BE2C (cell line): Measurements from ENCODE around the gene PPP4R3B.
"Not testable (repeated sequence)": the region's sequence is repeated elsewhere in the genome, so short reads cannot be mapped to it uniquely, and the experiment has no call there.

Experiments used
- DNase-seq: peaks from one replicate; pipeline ENCODE4 v3.0.0-alpha.2; 2020
- H3K27me3 ChIP-seq: fragments of 250-450 bp; sonication (Bioruptor Pico); 2 replicates; pipeline ENCODE4 v1.5.1; 2020; ENCODE audit warnings: mild to moderate bottlenecking
- H3K36me3 ChIP-seq: fragments of 250-450 bp; sonication (Bioruptor Pico); 2 replicates; pipeline ENCODE4 v1.5.1; 2020; ENCODE audit warnings: mild to moderate bottlenecking
- H3K4me1 ChIP-seq: fragments of 250-450 bp; sonication (Bioruptor Pico); 2 replicates; pipeline ENCODE4 v1.5.1; 2020
- H3K4me3 ChIP-seq: 2 replicates; pipeline ENCODE4 v1.5.1; 2011; ENCODE audit warnings: low read depth, low read length
- H3K9me3 ChIP-seq: fragments of 250-450 bp; sonication (Bioruptor Pico); 2 replicates; pipeline ENCODE4 v1.5.1; 2020
- CTCF ChIP-seq: IDR thresholded peaks from 2 replicates; pipeline ENCODE4 v1.5.1; 2012; ENCODE audit warnings: mild to moderate bottlenecking, low read depth, low read length

Gene PPP4R3B

GRCh38 chr2:55581874-55582547, 35.4 kb downstream of the PPP4R3B start:
- Histone ChIP-seq H3K4me3 (no peak overlapping the region), H3K36me3 (no peaks in the 10 kb centered on the region; the same call in 1 of the 2 replicates), H3K27me3 (no peaks in the 10 kb centered on the region), H3K4me1 (no peaks in the 10 kb centered on the region), H3K9me3 (no peaks in the 10 kb centered on the region)
- TF ChIP-seq CTCF = no peak
- DNase-seq = no peak

DNA sequence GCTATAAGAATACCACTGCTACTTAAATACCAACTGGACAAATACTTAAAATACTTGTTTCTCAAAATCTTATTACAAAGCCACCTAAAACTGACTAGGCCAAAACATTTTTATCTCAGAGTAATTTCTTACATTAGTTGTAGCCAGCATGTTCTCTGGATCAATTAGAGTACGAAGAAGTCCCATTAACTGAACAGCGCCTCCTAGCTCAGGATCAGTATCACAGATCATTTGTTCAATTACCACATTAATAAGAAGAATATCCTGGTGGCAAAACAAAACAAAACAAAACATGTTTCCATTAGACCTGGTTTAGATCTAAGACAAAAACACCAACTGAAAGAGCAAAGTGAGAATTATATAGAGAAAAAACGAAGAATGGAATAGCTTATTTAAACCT, 36.0 kb downstream of the PPP4R3B start:
- Histone ChIP-seq H3K36me3 (no peaks in the 10 kb centered on the region; the same call in 1 of the 2 replicates), H3K9me3 (no peaks in the 10 kb centered on the region), H3K27me3 (no peaks in the 10 kb centered on the region), H3K4me1 (no peaks in the 10 kb centered on the region), H3K4me3 (no peak overlapping the region)
- DNase-seq = peak; percentile 8
- TF ChIP-seq CTCF = peak; percentile 41

- H3K4me3 ChIP-seq, H3K27me3 ChIP-seq, H3K4me1 ChIP-seq, H3K9me3 ChIP-seq, H3K36me3 ChIP-seq: not testable (repeated sequence)
- DNase-seq = peak; percentile 7
These were observed 48.4 kb downstream of the PPP4R3B start for GRCh38 chr2:55569002-55569401.

GRCh38 chr2:55567298-55567697, 50.1 kb downstream of the PPP4R3B start:
- H3K9me3 ChIP-seq = no peaks in the 10 kb centered on the region
- no peaks in the 10 kb centered on the region for H3K27me3 ChIP-seq
- no peak for TF ChIP-seq CTCF
- H3K4me1 ChIP-seq = no peaks in the 10 kb centered on the region
- H3K36me3 ChIP-seq = no peaks in the 10 kb centered on the region
- DNase-seq = no peak
- no peak overlapping the region for H3K4me3 ChIP-seq

GRCh38 chr2:55565613-55566012, 51.8 kb downstream of the PPP4R3B start:
- H3K27me3 ChIP-seq = no peaks in the 10 kb centered on the region
- no peaks in the 10 kb centered on the region for H3K9me3 ChIP-seq
- no peak for DNase-seq
- H3K36me3 ChIP-seq = no peaks in the 10 kb centered on the region; the same call in 1 of the 2 replicates
- H3K4me1 ChIP-seq = no peaks in the 10 kb centered on the region
- H3K4me3 ChIP-seq = no peak overlapping the region
- no peak for TF ChIP-seq CTCF

DNA sequence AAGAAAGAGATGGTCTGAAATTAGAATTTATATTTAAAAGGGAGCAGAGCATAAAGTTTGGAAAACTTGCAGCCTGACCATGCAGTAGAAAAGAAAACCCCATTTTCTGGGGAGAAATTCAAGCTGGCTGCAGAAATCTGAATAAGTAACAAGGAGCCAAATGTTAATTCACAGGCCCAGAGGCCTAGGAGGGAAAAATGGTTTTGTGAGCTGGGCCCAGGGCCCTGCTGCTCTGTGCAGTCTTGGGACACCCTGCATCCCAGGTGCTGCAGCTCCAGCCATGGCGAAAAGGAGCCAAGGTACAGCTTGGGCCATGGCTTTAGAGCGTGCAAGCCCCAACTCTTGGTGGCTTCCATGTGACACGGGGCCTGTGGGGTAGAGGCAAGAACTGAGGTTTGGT, 56.6 kb downstream of the PPP4R3B start:
- Histone ChIP-seq H3K4me1 (no peaks in the 10 kb centered on the region), H3K9me3 (no peaks in the 10 kb centered on the region), H3K27me3 (no peaks in the 10 kb centered on the region), H3K4me3 (no peak overlapping the region), H3K36me3 (peaks cover 3% of the 10 kb centered on the region; the same call in 1 of the 2 replicates)
- no peak for DNase-seq
- no peak for TF ChIP-seq CTCF
